ENCODE results near the gene FNDC3B.

Gene FNDC3B

DNA sequence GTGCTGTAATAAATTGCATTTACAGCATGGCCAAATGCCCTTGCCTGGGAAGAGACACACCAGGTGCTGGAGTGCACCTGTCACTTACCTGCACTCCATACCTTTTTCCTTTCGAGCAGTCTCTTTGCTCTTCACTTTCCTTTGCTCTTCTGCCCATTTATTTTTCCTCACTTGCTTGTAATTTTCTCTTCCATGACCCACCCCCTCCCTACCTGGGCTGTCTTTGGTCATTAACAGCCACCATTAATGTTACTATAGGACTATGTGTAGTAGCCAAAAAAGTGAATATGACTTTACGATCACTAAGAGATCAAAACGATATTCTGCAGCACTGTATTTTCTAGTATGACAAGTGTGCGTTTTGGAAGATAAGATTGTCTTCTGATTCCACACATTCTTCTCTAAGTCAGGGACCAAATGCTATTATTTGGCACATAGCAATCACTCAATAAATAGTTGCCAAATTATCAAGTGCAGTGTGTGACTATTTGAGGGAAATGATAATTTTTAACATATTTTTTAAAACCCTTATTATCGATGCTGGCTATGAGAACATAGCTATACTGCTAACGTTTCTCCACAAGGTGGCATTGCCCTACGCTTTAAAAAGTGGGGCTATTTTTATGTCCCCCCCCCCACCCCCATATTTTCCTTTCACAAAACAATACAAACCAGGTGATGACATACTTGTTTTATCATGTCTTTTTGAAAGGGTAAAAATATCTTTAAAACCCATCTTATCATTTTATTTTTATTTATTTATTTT lies 294.5 kb downstream of the FNDC3B start:
- DNase-seq: no peak
- H3K9me3 ChIP-seq (ENCODE audit: control extremely low read depth in 1 of 5, control insufficient read depth in 4 of 5, insufficient read depth in 2 of 5, low read depth in 1 of 5, low read length in 4 of 5): no peaks in the 10 kb centered on the region
- ChIA-PET CTCF (interaction anchor here (1.0 to 3.0 kb wide), 3 partner anchors 16 to 333 kb away, joined by 3 to 42 read pairs (median 9); no protein-coding TSS in a partner anchor), POLR2A (no interaction called here)
- H3K4me3 ChIP-seq (ENCODE audit: control insufficient read depth in 1 of 7, extremely low read depth in 1 of 7, insufficient read depth in 4 of 7, low read depth in 2 of 7, low read length in 6 of 7): no peak overlapping the region
- H3K27me3 ChIP-seq (replicated peaks in 2 of 5; ENCODE audit: control insufficient read depth in 4 of 5, insufficient read depth in 5 of 5, low read length in 4 of 5): no peaks in the 10 kb centered on the region
- peaks cover 5 to 64% (median 28%) of the 10 kb centered on the region in 4 experiments for H3K36me3 ChIP-seq (ENCODE audit: control insufficient read depth in 4 of 4, insufficient read depth in 4 of 4, low read length in 3 of 4)
- H3K4me1 ChIP-seq (ENCODE audit: control extremely low read depth in 1 of 4, control insufficient read depth in 4 of 4, insufficient read depth in 4 of 4, low read length in 3 of 4): peaks cover 0 to 3% (median 0%) of the 10 kb centered on the region in 4 experiments
- no peak overlapping the region for H3K27ac ChIP-seq (ENCODE audit: insufficient read depth in 1 of 2, low read depth in 1 of 2, low read length in 2 of 2, poor library complexity in 1 of 2, severe bottlenecking in 2 of 2)
- WGBS (ENCODE audit: insufficient coverage): no CpG with 5 or more reads among the region's 7 CpGs

GRCh38 chr3:172334671-172335207 lies 295.4 kb downstream of the FNDC3B start:
- Histone ChIP-seq H3K27me3 (replicated peaks in 2 of 5; ENCODE audit: control insufficient read depth in 4 of 5, insufficient read depth in 5 of 5, low read length in 4 of 5) (no peaks in the 10 kb centered on the region), H3K27ac (ENCODE audit: insufficient read depth in 1 of 2, low read depth in 1 of 2, low read length in 2 of 2, poor library complexity in 1 of 2, severe bottlenecking in 2 of 2) (no peak overlapping the region), H3K4me3 (ENCODE audit: control insufficient read depth in 1 of 7, extremely low read depth in 1 of 7, insufficient read depth in 4 of 7, low read depth in 2 of 7, low read length in 6 of 7) (no peak overlapping the region), H3K36me3 (ENCODE audit: control insufficient read depth in 4 of 4, insufficient read depth in 4 of 4, low read length in 3 of 4) (peaks cover 7 to 59% (median 23%) of the 10 kb centered on the region in 4 experiments), H3K4me1 (ENCODE audit: control extremely low read depth in 1 of 4, control insufficient read depth in 4 of 4, insufficient read depth in 4 of 4, low read length in 3 of 4) (peaks cover 0 to 3% (median 0%) of the 10 kb centered on the region in 4 experiments), H3K9me3 (ENCODE audit: control extremely low read depth in 1 of 5, control insufficient read depth in 4 of 5, insufficient read depth in 2 of 5, low read depth in 1 of 5, low read length in 4 of 5) (no peaks in the 10 kb centered on the region)
- WGBS (ENCODE audit: insufficient coverage): 100% methylated on average over 5 of the region's 7 CpGs
- DNase-seq: no peak
- ChIA-PET POLR2A (no interaction called here), CTCF (interaction anchor here (1.0 to 3.0 kb wide), 2 partner anchors 15 to 333 kb away, joined by 3 to 42 read pairs; no protein-coding TSS in a partner anchor)

GRCh38 chr3:172339892-172340291 lies 300.5 kb downstream of the FNDC3B start:
- DNase-seq: no peak
- H3K4me3 ChIP-seq (ENCODE audit: control insufficient read depth in 1 of 7, extremely low read depth in 1 of 7, insufficient read depth in 4 of 7, low read depth in 2 of 7, low read length in 6 of 7): no peak overlapping the region

DNA sequence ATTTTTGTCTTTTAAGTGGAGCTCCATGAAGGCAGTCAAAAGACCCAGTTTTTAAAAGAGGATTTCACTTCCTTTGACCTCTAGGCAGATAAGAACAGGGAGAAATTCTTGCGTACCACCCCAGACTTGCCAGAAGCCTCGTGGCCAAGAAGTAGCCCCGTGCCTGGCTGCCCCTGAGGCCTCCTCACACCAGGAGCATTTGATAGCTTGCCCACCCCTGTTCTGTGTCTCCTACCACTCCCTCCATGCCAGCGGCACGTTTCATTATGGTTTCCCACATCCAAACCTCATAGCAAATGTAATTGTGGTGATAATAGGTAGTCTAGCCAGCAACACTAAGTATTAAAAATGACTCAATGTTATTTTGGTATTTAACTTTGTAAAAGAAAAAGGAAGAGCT lies 301.2 kb downstream of the FNDC3B start:
- Histone ChIP-seq H3K4me3 (ENCODE audit: control insufficient read depth in 1 of 7, extremely low read depth in 1 of 7, insufficient read depth in 4 of 7, low read depth in 2 of 7, low read length in 6 of 7) (no peak overlapping the region), H3K36me3 (ENCODE audit: control insufficient read depth in 4 of 4, insufficient read depth in 4 of 4, low read length in 3 of 4) (peaks cover 16 to 69% (median 35%) of the 10 kb centered on the region in 4 experiments), H3K4me1 (ENCODE audit: control extremely low read depth in 1 of 4, control insufficient read depth in 4 of 4, insufficient read depth in 4 of 4, low read length in 3 of 4) (no peaks in the 10 kb centered on the region), H3K27ac (ENCODE audit: insufficient read depth in 1 of 2, low read depth in 1 of 2, low read length in 2 of 2, poor library complexity in 1 of 2, severe bottlenecking in 2 of 2) (no peak overlapping the region), H3K27me3 (replicated peaks in 2 of 5; ENCODE audit: control insufficient read depth in 4 of 5, insufficient read depth in 5 of 5, low read length in 4 of 5) (no peaks in the 10 kb centered on the region), H3K9me3 (ENCODE audit: control extremely low read depth in 1 of 5, control insufficient read depth in 4 of 5, insufficient read depth in 2 of 5, low read depth in 1 of 5, low read length in 4 of 5) (no peaks in the 10 kb centered on the region)
- ChIA-PET POLR2A (no interaction called here), CTCF (interaction anchor here (0.9 to 4.9 kb wide), 16 partner anchors 9 to 726 kb away, joined by 3 to 28 read pairs (median 4); no protein-coding TSS in a partner anchor)
- no peak for DNase-seq
- WGBS (ENCODE audit: insufficient coverage): 90% methylated on average over 2 of the region's 5 CpGs

More at GRCh38 chr3:172339892-172340291, 300.5 kb downstream of the FNDC3B start:
- peaks cover 18 to 70% (median 30%) of the 10 kb centered on the region in 4 experiments for H3K36me3 ChIP-seq (ENCODE audit: control insufficient read depth in 4 of 4, insufficient read depth in 4 of 4, low read length in 3 of 4)
- no peaks in the 10 kb centered on the region for H3K27me3 ChIP-seq (replicated peaks in 2 of 5; ENCODE audit: control insufficient read depth in 4 of 5, insufficient read depth in 5 of 5, low read length in 4 of 5)
- CTCF ChIA-PET: interaction anchor here (1.0 to 4.9 kb wide), 13 partner anchors 8 to 722 kb away, joined by 3 to 28 read pairs (median 4); no protein-coding TSS in a partner anchor
- POLR2A ChIA-PET: no interaction called here
- WGBS (ENCODE audit: insufficient coverage): 100% methylated on average over 4 of the region's 8 CpGs
- no peak overlapping the region for H3K27ac ChIP-seq (ENCODE audit: insufficient read depth in 1 of 2, low read depth in 1 of 2, low read length in 2 of 2, poor library complexity in 1 of 2, severe bottlenecking in 2 of 2)
- H3K9me3 ChIP-seq (ENCODE audit: control extremely low read depth in 1 of 5, control insufficient read depth in 4 of 5, insufficient read depth in 2 of 5, low read depth in 1 of 5, low read length in 4 of 5): no peaks in the 10 kb centered on the region
- H3K4me1 ChIP-seq (ENCODE audit: control extremely low read depth in 1 of 4, control insufficient read depth in 4 of 4, insufficient read depth in 4 of 4, low read length in 3 of 4): no peaks in the 10 kb centered on the region

DNA sequence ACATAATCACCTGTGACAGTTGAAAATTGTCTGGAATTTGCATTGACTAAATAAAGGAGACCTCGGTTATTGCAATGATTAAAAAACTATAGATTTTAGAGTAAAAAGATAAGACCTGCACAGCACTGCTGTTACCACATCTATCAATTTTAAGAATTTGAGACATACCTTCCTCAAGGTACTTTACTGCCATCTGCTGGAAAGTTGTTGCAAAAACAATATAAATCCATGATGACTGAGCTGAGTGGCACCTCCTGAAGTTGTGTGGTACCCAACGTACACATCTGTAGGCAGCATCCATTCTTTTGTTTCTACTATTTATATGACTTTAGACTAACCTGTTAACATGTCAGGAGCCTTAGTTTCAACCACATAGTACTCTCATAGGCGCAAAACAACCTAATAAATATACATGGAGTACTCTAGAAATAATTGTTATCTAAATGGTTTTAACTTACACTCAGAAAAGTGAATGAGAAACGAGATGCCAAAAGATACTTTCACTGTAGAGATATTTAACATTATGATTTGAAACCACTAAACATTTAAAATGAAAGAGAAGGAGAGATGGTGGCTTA lies 302.2 kb downstream of the FNDC3B start:
- Histone ChIP-seq H3K27ac (ENCODE audit: insufficient read depth in 1 of 2, low read depth in 1 of 2, low read length in 2 of 2, poor library complexity in 1 of 2, severe bottlenecking in 2 of 2) (no peak overlapping the region), H3K27me3 (replicated peaks in 2 of 5; ENCODE audit: control insufficient read depth in 4 of 5, insufficient read depth in 5 of 5, low read length in 4 of 5) (no peaks in the 10 kb centered on the region), H3K4me3 (ENCODE audit: control insufficient read depth in 1 of 7, extremely low read depth in 1 of 7, insufficient read depth in 4 of 7, low read depth in 2 of 7, low read length in 6 of 7) (no peak overlapping the region), H3K4me1 (ENCODE audit: control extremely low read depth in 1 of 4, control insufficient read depth in 4 of 4, insufficient read depth in 4 of 4, low read length in 3 of 4) (no peaks in the 10 kb centered on the region), H3K36me3 (ENCODE audit: control insufficient read depth in 4 of 4, insufficient read depth in 4 of 4, low read length in 3 of 4) (peaks cover 13 to 71% (median 40%) of the 10 kb centered on the region in 4 experiments), H3K9me3 (ENCODE audit: control extremely low read depth in 1 of 5, control insufficient read depth in 4 of 5, insufficient read depth in 2 of 5, low read depth in 1 of 5, low read length in 4 of 5) (no peaks in the 10 kb centered on the region)
- ChIA-PET CTCF (interaction anchor here (0.8 to 4.9 kb wide), 14 partner anchors 9 to 727 kb away, joined by 3 to 28 read pairs (median 4); no protein-coding TSS in a partner anchor), POLR2A (no interaction called here)
- WGBS (ENCODE audit: insufficient coverage): 20% methylated on average over 1 of the region's 4 CpGs
- DNase-seq: peak; percentile 67 to 82 (median 80)

GRCh38 chr3:172342097-172342659 lies 302.8 kb downstream of the FNDC3B start:
- no peak overlapping the region for H3K27ac ChIP-seq (ENCODE audit: insufficient read depth in 1 of 2, low read depth in 1 of 2, low read length in 2 of 2, poor library complexity in 1 of 2, severe bottlenecking in 2 of 2)
- POLR2A ChIA-PET: no interaction called here

More at GRCh38 chr3:172342097-172342659, 302.8 kb downstream of the FNDC3B start:
- CTCF ChIA-PET: interaction anchor here (0.6 to 4.9 kb wide), 10 partner anchors 9 to 728 kb away, joined by 3 to 28 read pairs (median 4); no protein-coding TSS in a partner anchor
- Histone ChIP-seq H3K9me3 (ENCODE audit: control extremely low read depth in 1 of 5, control insufficient read depth in 4 of 5, insufficient read depth in 2 of 5, low read depth in 1 of 5, low read length in 4 of 5) (no peaks in the 10 kb centered on the region), H3K4me3 (ENCODE audit: control insufficient read depth in 1 of 7, extremely low read depth in 1 of 7, insufficient read depth in 4 of 7, low read depth in 2 of 7, low read length in 6 of 7) (no peak overlapping the region), H3K36me3 (ENCODE audit: control insufficient read depth in 4 of 4, insufficient read depth in 4 of 4, low read length in 3 of 4) (peaks cover 15 to 74% (median 41%) of the 10 kb centered on the region in 4 experiments), H3K27me3 (replicated peaks in 2 of 5; ENCODE audit: control insufficient read depth in 4 of 5, insufficient read depth in 5 of 5, low read length in 4 of 5) (no peaks in the 10 kb centered on the region), H3K4me1 (ENCODE audit: control extremely low read depth in 1 of 4, control insufficient read depth in 4 of 4, insufficient read depth in 4 of 4, low read length in 3 of 4) (no peaks in the 10 kb centered on the region)
- no peak for DNase-seq
- WGBS (ENCODE audit: insufficient coverage): 93% methylated on average over 1 of the region's 3 CpGs
